IPS DF 19.7 (cell line): ENCODE data around the gene PTPRF.
"Not testable (repeated sequence)": the region's sequence is repeated elsewhere in the genome, so short reads cannot be mapped to it uniquely, and the experiment has no call there.

Experiments
- DNase-seq: peaks from one replicate; pipeline ENCODE4 v3.0.0-alpha.2; 2013; ENCODE audit warnings: low read depth, low spot score

The PTPRF gene

GRCh38 chr1:43537423-43538142 lies 6.9 kb downstream of the PTPRF start:
- DNase-seq = no peak

- no peak for DNase-seq
Observed at GRCh38 chr1:43538143-43538487, 7.4 kb downstream of the PTPRF start.

- DNase-seq = no peak
Observed at GRCh38 chr1:43538969-43539368, 8.3 kb downstream of the PTPRF start.

GRCh38 chr1:43539726-43540434 lies 9.2 kb downstream of the PTPRF start:
- DNase-seq = no peak

GRCh38 chr1:43540653-43541071 lies 10.0 kb downstream of the PTPRF start:
- no peak for DNase-seq

- no peak for DNase-seq
Observed at GRCh38 chr1:43541141-43541540, 10.5 kb downstream of the PTPRF start.

- no peak for DNase-seq
Observed at GRCh38 chr1:43541721-43542401, 11.2 kb downstream of the PTPRF start.

GRCh38 chr1:43542527-43543458 lies 12.1 kb downstream of the PTPRF start:
- no peak for DNase-seq

GRCh38 chr1:43543567-43543966 lies 12.9 kb downstream of the PTPRF start:
- DNase-seq = no peak

GRCh38 chr1:43545339-43545694 lies 14.6 kb downstream of the PTPRF start:
- DNase-seq = no peak

GRCh38 chr1:43545695-43546387 lies 15.2 kb downstream of the PTPRF start:
- DNase-seq = peak; percentile 74

- DNase-seq = no peak
Observed at GRCh38 chr1:43546388-43547100, 15.9 kb downstream of the PTPRF start.

GRCh38 chr1:43547538-43548072 lies 16.9 kb downstream of the PTPRF start:
- no peak for DNase-seq

GRCh38 chr1:43548285-43549271 lies 17.9 kb downstream of the PTPRF start:
- no peak for DNase-seq

GRCh38 chr1:43549394-43549793 lies 18.7 kb downstream of the PTPRF start:
- DNase-seq = not testable (repeated sequence)

- DNase-seq = peak; percentile 83
Observed at GRCh38 chr1:43549921-43550597, 19.4 kb downstream of the PTPRF start.

- no peak for DNase-seq
Observed at GRCh38 chr1:43550598-43551246, 20.0 kb downstream of the PTPRF start.

GRCh38 chr1:43551396-43551888 lies 20.8 kb downstream of the PTPRF start:
- no peak for DNase-seq
